DMS 273 (cell line): ENCODE measurements around the gene TTC28.

Experiments used
- DNase-seq: peaks from one replicate; lab custom pipeline; 2025; ENCODE audit not compliant: unreplicated experiment; lab: John Stamatoyannopoulos, UW

The TTC28 gene

DNA sequence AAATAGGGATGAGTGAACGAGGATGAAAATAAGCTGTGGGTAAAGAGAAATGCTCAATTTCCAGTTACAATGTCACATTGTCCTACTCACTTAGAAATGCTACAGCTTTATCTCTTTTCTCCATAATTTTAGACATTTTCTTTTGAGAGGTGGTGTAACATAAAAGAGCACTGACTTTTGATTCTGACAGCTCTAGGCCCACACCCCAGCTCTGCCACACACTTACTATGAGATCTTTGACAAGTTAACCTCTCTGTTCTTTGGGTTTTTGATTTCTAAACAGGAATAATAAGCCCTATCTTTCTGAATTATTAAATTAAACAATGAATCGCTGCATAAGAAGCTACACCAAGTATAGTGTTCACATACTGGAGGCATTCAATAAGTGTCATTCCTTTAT is 532.2 kb downstream of the TTC28 start:
- no peak for DNase-seq

DNA sequence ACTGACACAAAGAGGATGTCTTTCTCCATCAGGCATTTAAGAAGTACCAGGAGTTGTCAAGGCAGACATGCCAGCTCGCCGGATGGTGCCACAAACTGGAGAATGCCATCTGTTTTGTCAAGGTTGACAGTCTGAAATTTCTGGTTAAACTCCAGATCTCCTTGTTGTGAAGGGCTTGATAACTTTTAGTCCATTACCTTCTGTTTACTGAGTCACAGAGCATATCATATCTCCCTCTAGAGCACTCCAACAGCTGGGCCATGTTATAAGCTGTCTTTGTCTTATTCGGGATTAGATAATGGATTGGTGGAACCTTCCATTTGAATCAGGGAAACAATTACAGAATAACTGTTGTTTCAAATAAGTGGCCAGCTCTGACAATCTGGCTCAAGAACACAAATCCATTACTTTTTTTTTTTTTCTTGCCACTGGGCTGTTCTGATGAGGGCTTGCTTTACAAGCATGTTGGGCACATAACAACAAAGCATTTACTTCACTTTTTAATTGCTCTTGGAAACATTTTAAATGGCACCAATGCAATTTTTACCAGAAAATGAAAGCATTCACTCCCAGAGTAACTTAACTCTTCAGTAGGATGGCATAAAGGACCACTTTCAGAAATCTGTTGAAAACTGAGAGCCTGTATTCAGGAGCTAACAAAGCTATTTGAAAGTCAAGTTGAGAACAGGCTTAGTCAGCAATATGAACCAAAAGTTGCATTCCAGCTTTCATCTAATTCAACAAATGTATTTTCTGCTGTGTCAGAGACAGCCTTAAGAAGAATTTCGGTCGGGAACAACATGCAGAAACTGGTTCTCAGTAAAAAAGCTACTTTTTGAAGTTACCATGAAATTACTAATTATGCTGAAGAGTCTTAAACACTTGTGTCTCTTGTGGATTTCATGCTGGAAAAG is 533.0 kb downstream of the TTC28 start:
- peak; percentile 68 for DNase-seq

DNA sequence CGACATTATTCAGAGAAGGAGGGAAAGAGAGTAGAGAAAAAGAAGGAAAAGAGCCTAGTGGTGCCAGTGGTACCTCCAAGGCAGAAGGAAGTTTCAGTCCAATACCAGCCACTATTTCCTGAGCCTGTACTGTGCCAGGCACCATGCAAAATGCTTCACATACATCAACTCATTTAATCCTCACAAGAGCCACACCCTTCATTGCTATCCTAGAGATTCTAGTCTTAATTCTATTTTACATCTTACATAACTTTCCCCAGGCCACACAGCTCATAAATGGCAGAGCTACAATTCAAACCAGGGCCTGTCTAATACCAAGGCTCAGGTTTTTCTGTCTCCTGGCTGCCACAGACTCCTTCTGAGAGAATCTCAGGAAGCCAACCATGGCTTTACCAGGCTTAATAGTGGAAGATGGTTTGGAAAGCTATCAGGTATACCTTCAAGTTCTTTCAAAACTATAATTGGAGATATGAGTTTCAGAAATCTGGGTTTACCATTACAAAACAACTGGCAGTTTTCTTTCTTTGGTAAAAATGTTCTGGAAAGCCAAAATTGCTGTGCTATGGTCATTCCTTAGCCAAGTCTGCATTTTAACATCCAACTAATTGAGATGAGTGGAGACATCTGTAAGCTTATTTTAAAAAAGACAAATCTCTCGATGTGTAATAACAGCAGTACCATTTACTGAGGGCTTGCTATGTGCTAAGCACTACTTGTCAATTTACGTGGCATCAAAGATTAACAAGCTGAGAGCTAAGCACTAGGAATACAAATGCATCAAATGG is 535.5 kb downstream of the TTC28 start:
- no peak for DNase-seq

GRCh38 chr22:28143241-28143865 is 536.3 kb downstream of the TTC28 start:
- DNase-seq = no peak

GRCh38 chr22:28142361-28142961 is 537.2 kb downstream of the TTC28 start:
- DNase-seq = no peak

- no peak for DNase-seq
These were observed 538.0 kb downstream of the TTC28 start for GRCh38 chr22:28141614-28142013.

- no peak for DNase-seq
These were observed 539.7 kb downstream of the TTC28 start for GRCh38 chr22:28139961-28140360.

GRCh38 chr22:28139516-28139915 is 540.1 kb downstream of the TTC28 start:
- no peak for DNase-seq

DNA sequence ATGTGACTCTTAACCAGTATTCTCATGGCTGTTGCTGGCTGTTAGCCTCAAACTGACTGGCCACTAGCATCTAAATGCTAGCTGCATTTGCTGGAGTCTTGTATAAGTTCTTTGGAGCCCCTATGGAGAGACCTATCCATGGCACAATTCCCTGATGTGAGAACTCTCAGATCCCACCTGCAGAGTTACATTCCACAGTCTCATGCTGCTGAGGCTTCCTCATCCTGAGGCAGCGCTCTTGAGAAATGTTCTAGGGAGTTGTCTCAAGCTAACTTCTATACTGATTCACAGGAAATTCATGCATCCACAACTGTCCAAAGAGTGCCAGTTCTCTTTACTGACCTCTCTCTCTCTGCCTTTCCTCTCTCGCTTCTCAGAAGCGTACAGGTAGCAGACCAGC is 542.6 kb downstream of the TTC28 start:
- DNase-seq = no peak

DNA sequence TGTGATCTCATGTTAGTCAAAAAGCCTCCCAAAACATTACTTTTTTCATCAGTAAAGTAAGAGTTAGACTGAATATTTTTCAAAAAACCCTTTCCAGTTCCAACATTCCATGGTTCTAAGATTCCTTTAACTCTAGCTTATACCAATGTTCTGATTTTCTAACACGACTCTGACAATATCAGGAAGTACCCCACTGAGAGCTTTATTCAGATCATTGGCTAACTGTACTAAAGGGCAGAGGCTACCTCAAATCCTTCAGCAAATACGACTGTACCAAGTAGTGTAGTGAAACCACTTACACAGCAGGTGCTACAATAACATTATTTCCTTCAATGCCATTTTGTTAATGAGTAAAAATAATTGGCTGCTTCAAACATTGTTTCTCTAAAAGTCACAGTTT is 547.2 kb downstream of the TTC28 start:
- DNase-seq = no peak

DNA sequence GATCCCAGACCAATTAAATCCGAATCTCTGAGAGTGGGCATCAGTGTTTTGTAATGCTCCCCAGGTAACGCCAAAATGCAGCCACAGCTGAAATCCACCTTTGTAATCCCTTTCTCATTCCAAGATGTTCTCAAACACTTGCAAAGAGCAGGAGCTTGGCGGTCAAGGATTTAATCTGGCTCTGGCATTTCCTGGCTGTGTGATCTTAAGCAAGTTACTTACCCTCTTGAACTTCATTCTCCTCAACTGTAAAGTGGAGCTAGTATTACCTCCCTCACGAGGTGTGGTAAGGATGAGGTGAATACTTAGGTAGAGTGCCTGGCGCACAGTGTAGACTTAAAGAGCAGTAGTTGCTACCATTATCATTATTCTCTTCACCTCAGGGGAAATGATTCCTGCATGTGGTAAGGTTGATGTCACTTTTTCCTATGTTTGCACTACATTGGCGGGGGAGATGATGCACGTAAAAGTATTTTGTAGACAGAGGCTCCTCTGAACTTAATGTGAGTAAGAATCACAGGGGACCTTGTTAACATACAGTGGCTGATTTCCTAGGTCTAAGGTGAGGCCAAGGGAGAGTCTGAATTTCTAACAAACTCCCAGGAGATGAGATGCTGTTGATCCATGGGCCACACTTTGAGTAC is 550.2 kb downstream of the TTC28 start:
- no peak for DNase-seq

GRCh38 chr22:28128827-28129226 is 550.8 kb downstream of the TTC28 start:
- DNase-seq = no peak

DNA sequence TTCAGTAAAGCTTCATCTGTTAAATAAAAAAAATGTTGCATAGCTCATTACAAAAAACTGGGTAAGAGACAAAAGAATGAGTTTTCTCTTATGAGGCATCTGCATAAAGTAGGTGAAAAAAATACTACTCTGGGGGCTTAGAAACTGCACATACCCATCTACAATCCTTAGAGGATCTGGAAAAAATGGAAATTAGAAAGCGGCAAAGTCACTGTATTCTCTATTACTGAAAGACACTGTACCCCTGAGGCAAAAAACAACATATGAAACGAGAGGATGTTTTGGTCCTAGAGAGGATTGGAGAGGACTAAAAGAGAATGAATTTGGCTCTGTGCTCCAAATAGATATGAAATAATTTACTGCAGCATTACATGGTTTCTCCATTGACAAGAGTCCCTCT is 553.8 kb downstream of the TTC28 start:
- no peak for DNase-seq

GRCh38 chr22:28123989-28124766 is 555.5 kb downstream of the TTC28 start:
- DNase-seq = no peak

- DNase-seq = no peak
These were observed 558.7 kb downstream of the TTC28 start for GRCh38 chr22:28120691-28121592.

DNA sequence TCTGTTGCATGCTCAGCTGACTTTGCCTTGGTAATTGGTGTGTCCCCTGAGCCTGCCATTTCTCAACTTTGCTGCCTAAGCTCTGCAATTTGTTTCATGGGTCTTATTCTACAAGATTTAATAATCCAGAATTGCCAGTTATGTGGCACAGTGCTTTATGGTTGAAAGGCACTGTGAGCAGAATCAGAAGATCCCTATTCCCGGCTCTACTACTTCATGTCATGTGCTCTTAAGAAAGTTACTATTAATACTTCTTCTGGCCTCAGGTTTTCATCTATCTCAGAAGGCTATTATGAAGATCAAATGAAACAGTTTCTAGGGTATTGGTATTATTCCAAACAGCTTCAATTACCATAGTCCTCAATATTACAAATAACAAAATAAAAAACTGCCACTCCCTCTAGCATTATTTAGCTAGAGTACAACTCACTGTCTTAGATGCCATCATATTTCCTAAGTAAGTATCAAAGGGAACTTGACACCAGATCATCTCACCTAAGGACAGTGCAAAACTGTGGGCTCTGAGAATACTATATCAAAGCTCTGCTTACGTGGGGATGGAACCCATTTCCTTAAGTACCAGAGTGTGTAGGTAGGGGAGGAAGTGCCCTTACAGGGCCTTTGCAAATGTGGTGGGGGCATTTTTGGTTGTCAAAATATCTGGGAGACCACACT is 560.5 kb downstream of the TTC28 start:
- DNase-seq = no peak

DNA sequence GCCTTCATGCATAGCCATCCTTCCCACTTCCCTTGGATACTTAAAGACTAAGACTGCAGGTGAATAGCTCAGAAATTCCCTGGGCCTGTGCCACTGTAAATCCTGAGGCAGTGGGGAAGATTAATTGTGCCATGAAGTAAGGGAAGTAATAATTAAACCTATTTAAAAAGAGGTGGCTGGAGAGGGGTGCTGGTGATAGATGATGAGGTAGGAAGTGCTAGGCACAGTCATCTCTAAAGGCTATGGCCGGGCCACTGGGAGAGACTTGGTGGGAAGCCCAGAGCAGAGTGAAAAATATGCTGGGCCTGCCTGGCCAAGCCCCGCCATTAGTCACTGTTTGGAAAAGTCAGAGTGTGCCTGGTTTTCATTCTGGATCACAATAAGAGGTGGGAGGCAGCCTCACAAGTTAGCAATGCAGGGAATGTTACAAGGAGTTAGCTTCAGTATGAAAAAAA is 563.4 kb downstream of the TTC28 start:
- DNase-seq = no peak

GRCh38 chr22:28115426-28115825 is 564.2 kb downstream of the TTC28 start:
- no peak for DNase-seq
